Measurements from ENCODE around the gene LRRN2. TPM values are rescaled to one million over a fixed set of nuclear protein-coding genes. Genes with fewer than 3 reads are reported as not detected.

Gene LRRN2
- total and polyA plus RNA-seq, 2 experiments from 2014 or later, result 7.0 to 27.9 TPM

- Histone ChIP-seq H3K9me3 (ENCODE audit: low read depth) (no peaks in the 10 kb centered on the region), H3K79me2 (no peaks in the 10 kb centered on the region), H2AFZ (no peak overlapping the region), H3K36me3 (replicated peaks; ENCODE audit: insufficient read depth, low read depth) (no peaks in the 10 kb centered on the region), H3K9me2 (replicated peaks; ENCODE audit: insufficient read depth) (no peaks in the 10 kb centered on the region), H3K4me2 (no peak overlapping the region), H3K4me1 (ENCODE audit: insufficient read depth) (no peaks in the 10 kb centered on the region), H3K27me3 (peaks cover 17% of the 10 kb centered on the region), H4K20me1 (ENCODE audit: insufficient read depth, poor library complexity, severe bottlenecking) (no peaks in the 10 kb centered on the region), H3K27ac (no peak overlapping the region), H3K4me3 (no peak overlapping the region)
- no peak for TF ChIP-seq EZH2phosphoT487 (IDR thresholded peaks at IDR 0.05; ENCODE audit: low read depth, severe bottlenecking, unreplicated experiment)
- no peak for TF ChIP-seq EZH2 (IDR thresholded peaks at IDR 0.05; ENCODE audit: borderline replicate concordance)
- no peak for TF ChIP-seq CTCF (IDR thresholded peaks at IDR 0.05; ENCODE audit: poor library complexity)
- 89% methylated on average over 17 of the region's 17 CpGs for WGBS (ENCODE audit: low lambda C conversion rate, missing lambda C conversion rate)
- no peak for DNase-seq (ENCODE audit: low spot score)
These were observed 11.1 kb upstream of the LRRN2 start for GRCh38 chr1:204696606-204697005.

- no peaks in the 10 kb centered on the region for H3K9me3 ChIP-seq (ENCODE audit: low read depth)
- no peak overlapping the region for H3K4me3 ChIP-seq
- no peaks in the 10 kb centered on the region for H4K20me1 ChIP-seq (ENCODE audit: insufficient read depth, poor library complexity, severe bottlenecking)
- no peaks in the 10 kb centered on the region for H3K79me2 ChIP-seq
- H3K4me1 ChIP-seq (ENCODE audit: insufficient read depth), result no peaks in the 10 kb centered on the region
- TF ChIP-seq CTCF (IDR thresholded peaks at IDR 0.05; ENCODE audit: poor library complexity), result no peak
- no peak for TF ChIP-seq EZH2phosphoT487 (IDR thresholded peaks at IDR 0.05; ENCODE audit: low read depth, severe bottlenecking, unreplicated experiment)
- no peak for TF ChIP-seq EZH2 (IDR thresholded peaks at IDR 0.05; ENCODE audit: borderline replicate concordance)
- DNase-seq (ENCODE audit: low spot score), result no peak
- no peak overlapping the region for H3K27ac ChIP-seq
- H3K27me3 ChIP-seq, result peaks cover 17% of the 10 kb centered on the region
- no peak overlapping the region for H2AFZ ChIP-seq
- no peaks in the 10 kb centered on the region for H3K36me3 ChIP-seq (replicated peaks; ENCODE audit: insufficient read depth, low read depth)
- H3K4me2 ChIP-seq, result no peak overlapping the region
- WGBS (ENCODE audit: low lambda C conversion rate, missing lambda C conversion rate), result 84% methylated on average over 5 of the region's 5 CpGs
- H3K9me2 ChIP-seq (replicated peaks; ENCODE audit: insufficient read depth), result no peaks in the 10 kb centered on the region
These were observed 10.2 kb upstream of the LRRN2 start for GRCh38 chr1:204695692-204696091.

GRCh38 chr1:204694145-204694544, 8.6 kb upstream of the LRRN2 start:
- H3K27me3 ChIP-seq, result peaks cover 17% of the 10 kb centered on the region
- H3K9me2 ChIP-seq (replicated peaks; ENCODE audit: insufficient read depth), result no peaks in the 10 kb centered on the region
- 88% methylated on average over 7 of the region's 7 CpGs for WGBS (ENCODE audit: low lambda C conversion rate, missing lambda C conversion rate)
- H3K4me2 ChIP-seq, result no peak overlapping the region
- TF ChIP-seq EZH2 (IDR thresholded peaks at IDR 0.05; ENCODE audit: borderline replicate concordance) (no peak), CTCF (IDR thresholded peaks at IDR 0.05; ENCODE audit: poor library complexity) (no peak), EZH2phosphoT487 (IDR thresholded peaks at IDR 0.05; ENCODE audit: low read depth, severe bottlenecking, unreplicated experiment) (no peak)
- DNase-seq (ENCODE audit: low spot score), result no peak
- H3K4me3 ChIP-seq, result no peak overlapping the region
- no peaks in the 10 kb centered on the region for H3K9me3 ChIP-seq (ENCODE audit: low read depth)
- no peak overlapping the region for H2AFZ ChIP-seq
- H4K20me1 ChIP-seq (ENCODE audit: insufficient read depth, poor library complexity, severe bottlenecking), result no peaks in the 10 kb centered on the region
- H3K27ac ChIP-seq, result no peak overlapping the region
- no peaks in the 10 kb centered on the region for H3K36me3 ChIP-seq (replicated peaks; ENCODE audit: insufficient read depth, low read depth)
- no peaks in the 10 kb centered on the region for H3K79me2 ChIP-seq
- no peaks in the 10 kb centered on the region for H3K4me1 ChIP-seq (ENCODE audit: insufficient read depth)
